H9 (cell line): Measurements from ENCODE around the gene MXI1. TPM values are rescaled to one million over a fixed set of nuclear protein-coding genes. Genes with fewer than 3 reads are reported as not detected.

ENCODE experiments used
- DNase-seq: peaks from one replicate; pipeline ENCODE4 v3.0.0-alpha.2; 2017
- H2AFZ ChIP-seq: one replicate; pipeline ENCODE4 v1.6.1; 2013; ENCODE audit warnings: mild to moderate bottlenecking, low read length, control low read depth, moderate library complexity
- H2AK5ac ChIP-seq: 2 replicates; pipeline ENCODE4 v1.6.1; 2013; ENCODE audit warnings: low read length, control low read depth, mixed read lengths; ENCODE audit not compliant: insufficient read length
- H2BK120ac ChIP-seq: one replicate; pipeline ENCODE4 v1.6.1; 2013; ENCODE audit warnings: low read depth, mild to moderate bottlenecking, low read length, control low read depth, inconsistent platforms; ENCODE audit not compliant: poor library complexity, severe bottlenecking
- H2BK12ac ChIP-seq: 2 replicates; pipeline ENCODE4 v1.6.1; 2013; ENCODE audit warnings: low read length, control low read depth, mixed read lengths, low read depth; ENCODE audit not compliant: insufficient read length
- H2BK15ac ChIP-seq: 2 replicates; pipeline ENCODE4 v1.6.1; 2013; ENCODE audit warnings: low read depth, low read length, control low read depth
- H2BK20ac ChIP-seq: one replicate; pipeline ENCODE4 v1.6.1; 2013; ENCODE audit warnings: low read depth, mild to moderate bottlenecking, low read length, control low read depth, inconsistent platforms; ENCODE audit not compliant: poor library complexity, severe bottlenecking
- H2BK5ac ChIP-seq: 2 replicates; pipeline ENCODE4 v1.6.1; 2013; ENCODE audit warnings: low read length, control low read depth, mixed read lengths; ENCODE audit not compliant: insufficient read length
- H3K14ac ChIP-seq: 2 replicates; pipeline ENCODE4 v1.6.1; 2013; ENCODE audit warnings: low read length, control low read depth; ENCODE audit not compliant: insufficient read depth
- H3K18ac ChIP-seq: 2 replicates; pipeline ENCODE4 v1.6.1; 2013; ENCODE audit warnings: low read depth, mild to moderate bottlenecking, mixed read lengths, low read length, control low read depth; ENCODE audit not compliant: insufficient read length
- H3K23ac ChIP-seq: 2 replicates; pipeline ENCODE4 v1.6.1; 2013; ENCODE audit warnings: low read length, control low read depth, mixed read lengths, low read depth; ENCODE audit not compliant: insufficient read length
- H3K23me2 ChIP-seq: 2 replicates; pipeline ENCODE4 v1.6.1; 2013; ENCODE audit warnings: low read depth, mild to moderate bottlenecking, mixed read lengths, low read length, control low read depth; ENCODE audit not compliant: insufficient read length, poor library complexity, severe bottlenecking
- H3K27ac ChIP-seq: 2 replicates; pipeline ENCODE4 v1.5.1; 2013; ENCODE audit warnings: low read length, control low read depth, mixed read lengths, low read depth; ENCODE audit not compliant: insufficient read length
- H3K27me3 ChIP-seq: 2 replicates; pipeline ENCODE4 v1.6.1; 2013; ENCODE audit warnings: low read length, control low read depth, inconsistent platforms; ENCODE audit not compliant: insufficient read depth
- H3K4ac ChIP-seq: 2 replicates; pipeline ENCODE4 v1.6.1; 2013; ENCODE audit warnings: low read depth, mild to moderate bottlenecking, control low read depth, inconsistent platforms, low read length, moderate library complexity
- H3K4me1 ChIP-seq: 2 replicates; pipeline ENCODE4 v1.6.1; 2013; ENCODE audit warnings: low read length, control low read depth, inconsistent platforms; ENCODE audit not compliant: insufficient read depth
- H3K4me2 ChIP-seq: 2 replicates; pipeline ENCODE4 v1.6.1; 2013; ENCODE audit warnings: low read length, control low read depth, mixed read lengths; ENCODE audit not compliant: insufficient read length, insufficient read depth
- H3K56ac ChIP-seq: 2 replicates; pipeline ENCODE4 v1.6.1; 2013; ENCODE audit warnings: low read depth, mild to moderate bottlenecking, mixed read lengths, low read length, control low read depth; ENCODE audit not compliant: insufficient read length
- H3K79me1 ChIP-seq: 2 replicates; pipeline ENCODE4 v1.6.1; 2013; ENCODE audit warnings: low read depth, mild to moderate bottlenecking, moderate library complexity, low read length, control low read depth, inconsistent platforms; ENCODE audit not compliant: insufficient read depth, poor library complexity, severe bottlenecking
- H3K79me2 ChIP-seq: 2 replicates; pipeline ENCODE4 v1.6.1; 2013; ENCODE audit warnings: low read length, control low read depth, inconsistent platforms; ENCODE audit not compliant: insufficient read depth
- H3K9ac ChIP-seq: 2 replicates; pipeline ENCODE4 v1.6.1; 2013; ENCODE audit warnings: low read length, control low read depth, mixed read lengths; ENCODE audit not compliant: insufficient read length; ENCODE audit errors: extremely low read depth
- H3K9me3 ChIP-seq: one replicate; pipeline ENCODE4 v1.6.1; 2013; ENCODE audit warnings: low read depth, low read length, inconsistent platforms; ENCODE audit not compliant: control insufficient read depth
- H3T11ph ChIP-seq: one replicate; pipeline ENCODE4 v1.6.1; 2013; ENCODE audit warnings: mild to moderate bottlenecking, low read length, control low read depth, inconsistent platforms
- H4K20me1 ChIP-seq: one replicate; pipeline ENCODE4 v1.6.1; 2013; ENCODE audit not compliant: control insufficient read depth, insufficient read length, insufficient read depth
- H4K5ac ChIP-seq: 2 replicates; pipeline ENCODE4 v1.6.1; 2013; ENCODE audit warnings: low read depth, mild to moderate bottlenecking, mixed read lengths, low read length, control low read depth; ENCODE audit not compliant: insufficient read length
- H4K8ac ChIP-seq: replicated peaks from 2 replicates; pipeline ENCODE4 v1.6.1; 2013; ENCODE audit warnings: low read length, control low read depth, mixed read lengths, low read depth; ENCODE audit not compliant: insufficient read length
- H4K91ac ChIP-seq: 2 replicates; pipeline ENCODE4 v1.6.1; 2013; ENCODE audit warnings: low read depth, mild to moderate bottlenecking, moderate library complexity, mixed read lengths, low read length, control low read depth; ENCODE audit not compliant: insufficient read length
- H3K27ac Mint-ChIP-seq, 3 experiments: 2 replicates in 2 of 3; 3 replicates in 1 of 3; pipeline ENCODE4 v1.8.0; 2020 to 2021; ENCODE audit warnings: mixed read lengths in 3 of 3, mild to moderate bottlenecking in 1 of 3, moderate library complexity in 1 of 3
- H3K27me3 Mint-ChIP-seq: 2 replicates; pipeline ENCODE4 v1.8.0; 2021; ENCODE audit warnings: low read depth, mild to moderate bottlenecking, moderate library complexity, mixed read lengths
- H3K36me3 Mint-ChIP-seq, 3 experiments: 2 replicates in 2 of 3; 3 replicates in 1 of 3; pipeline ENCODE4 v1.8.0; 2020 to 2021; ENCODE audit warnings: low read depth in 3 of 3, mixed read lengths in 3 of 3; ENCODE audit not compliant: insufficient read depth in 1 of 3
- H3K4me1 Mint-ChIP-seq, 2 experiments: 2 replicates each; pipeline ENCODE4 v1.8.0; 2020; ENCODE audit warnings: mixed read lengths in 2 of 2
- H3K4me3 Mint-ChIP-seq, 2 experiments: 2 replicates in 1 of 2; 3 replicates in 1 of 2; pipeline ENCODE4 v1.8.0; 2020 to 2021; ENCODE audit warnings: mild to moderate bottlenecking in 2 of 2, mixed read lengths in 2 of 2, moderate library complexity in 1 of 2
- H3K9me3 Mint-ChIP-seq, 2 experiments: 2 replicates in 1 of 2; 3 replicates in 1 of 2; pipeline ENCODE4 v1.8.0; 2020; ENCODE audit warnings: mild to moderate bottlenecking in 2 of 2, mixed read lengths in 2 of 2, moderate library complexity in 1 of 2
- WGBS: extraction: QIAGEN DNeasy Blood & Tissue Kit; methylation state at CpG from one replicate; pipeline ENCODE4 v1.1.7; 2013; ENCODE audit warnings: missing lambda C conversion rate, low lambda C conversion rate, mixed read lengths; ENCODE audit not compliant: insufficient read length; ENCODE audit errors: extremely low coverage; 5-methylcytosine and 5-hydroxymethylcytosine counted together
- total RNA-seq: library from RNA; stranded (reverse); gene quantifications from 2 replicates; pipeline ENCODE4 v1.2.1, GENCODE V29; 2021
- TF ChIP-seq, protein P1 (sequence below): fragments of 200-600 bp; sonication (generic); conservative IDR thresholded peaks from 3 replicates; pipeline ENCODE4 v1.8.0; 2021; ENCODE audit warnings: antibody characterized with exemption, mild to moderate bottlenecking

The MXI1 gene
- total RNA-seq, 1 experiment from 2014 or later, result 5.6 TPM

DNA sequence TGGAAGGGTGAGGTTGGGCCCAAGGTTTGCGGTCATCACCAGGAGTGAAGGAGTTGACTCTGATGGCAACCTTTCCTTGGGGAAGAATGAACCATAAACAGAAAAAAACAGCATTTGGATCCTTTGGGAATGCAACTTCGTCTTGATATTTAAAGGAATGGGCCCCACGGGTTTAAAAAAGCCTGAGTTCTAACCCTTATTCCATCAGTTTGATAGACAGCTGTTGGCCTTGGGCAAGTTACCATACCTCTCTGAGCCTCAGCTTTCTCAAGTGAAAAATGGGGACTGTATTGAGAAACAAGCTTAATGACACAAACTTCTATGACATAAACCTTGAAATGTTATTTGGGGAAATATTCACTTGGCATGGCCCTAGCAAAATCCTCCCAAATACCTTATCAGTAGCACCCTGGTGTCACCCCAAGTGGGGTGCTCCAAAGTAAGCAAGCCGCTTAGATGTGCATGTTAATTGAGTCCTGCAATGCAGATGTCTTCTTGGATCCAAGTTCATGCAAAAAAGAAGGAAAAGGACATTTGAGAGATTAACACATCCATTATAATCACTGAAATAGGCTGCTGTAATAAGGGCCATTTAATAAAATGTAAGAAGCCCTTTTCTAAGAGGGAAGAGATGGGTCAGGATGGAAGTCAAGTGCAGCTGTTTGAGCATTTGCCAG is 13.8 kb downstream of the MXI1 start:
- no peaks in the 10 kb centered on the region for H4K20me1 ChIP-seq
- no peak overlapping the region for H3T11ph ChIP-seq
- no peak overlapping the region for H2BK12ac ChIP-seq
- H3K4me3 Mint-ChIP-seq, result peak overlapping the region; percentile 43 to 74; a peak in 4 of 5 replicates
- H2BK120ac ChIP-seq, result no peak overlapping the region
- H3K23me2 ChIP-seq, result peaks cover 3% of the 10 kb centered on the region
- no peak overlapping the region for H4K91ac ChIP-seq
- TF ChIP-seq, protein P1, sequence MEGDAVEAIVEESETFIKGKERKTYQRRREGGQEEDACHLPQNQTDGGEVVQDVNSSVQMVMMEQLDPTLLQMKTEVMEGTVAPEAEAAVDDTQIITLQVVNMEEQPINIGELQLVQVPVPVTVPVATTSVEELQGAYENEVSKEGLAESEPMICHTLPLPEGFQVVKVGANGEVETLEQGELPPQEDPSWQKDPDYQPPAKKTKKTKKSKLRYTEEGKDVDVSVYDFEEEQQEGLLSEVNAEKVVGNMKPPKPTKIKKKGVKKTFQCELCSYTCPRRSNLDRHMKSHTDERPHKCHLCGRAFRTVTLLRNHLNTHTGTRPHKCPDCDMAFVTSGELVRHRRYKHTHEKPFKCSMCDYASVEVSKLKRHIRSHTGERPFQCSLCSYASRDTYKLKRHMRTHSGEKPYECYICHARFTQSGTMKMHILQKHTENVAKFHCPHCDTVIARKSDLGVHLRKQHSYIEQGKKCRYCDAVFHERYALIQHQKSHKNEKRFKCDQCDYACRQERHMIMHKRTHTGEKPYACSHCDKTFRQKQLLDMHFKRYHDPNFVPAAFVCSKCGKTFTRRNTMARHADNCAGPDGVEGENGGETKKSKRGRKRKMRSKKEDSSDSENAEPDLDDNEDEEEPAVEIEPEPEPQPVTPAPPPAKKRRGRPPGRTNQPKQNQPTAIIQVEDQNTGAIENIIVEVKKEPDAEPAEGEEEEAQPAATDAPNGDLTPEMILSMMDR, result no peak
- no peak overlapping the region for H2AK5ac ChIP-seq
- H3K4me1 Mint-ChIP-seq, result peaks cover 33 to 51% of the 10 kb centered on the region in 2 experiments
- H3K27me3 Mint-ChIP-seq, result peaks cover 66% of the 10 kb centered on the region
- no peak overlapping the region for H3K9ac ChIP-seq
- no peaks in the 10 kb centered on the region for H3K9me3 Mint-ChIP-seq
- H4K8ac ChIP-seq, result no peak overlapping the region
- no peak overlapping the region for H3K18ac ChIP-seq
- DNase-seq, result no peak
- H4K5ac ChIP-seq, result no peak overlapping the region
- no peak overlapping the region for H3K4ac ChIP-seq
- H2BK5ac ChIP-seq, result no peak overlapping the region
- peaks cover 7% of the 10 kb centered on the region; the same call in 1 of the 2 replicates for H3K4me1 ChIP-seq
- peak overlapping the region; percentile 57 for H3K4me2 ChIP-seq
- no peak overlapping the region for H3K14ac ChIP-seq
- no peaks in the 10 kb centered on the region; a peak in 1 of 7 replicates for H3K36me3 Mint-ChIP-seq
- no peaks in the 10 kb centered on the region for H3K27me3 ChIP-seq
- no peak overlapping the region for H2AFZ ChIP-seq
- no peak overlapping the region for H2BK20ac ChIP-seq
- H3K79me1 ChIP-seq, result no peaks in the 10 kb centered on the region
- H3K79me2 ChIP-seq, result no peaks in the 10 kb centered on the region
- H3K23ac ChIP-seq, result no peak overlapping the region
- no peak overlapping the region; a peak in 1 of 7 replicates for H3K27ac Mint-ChIP-seq
- no peak overlapping the region for H3K56ac ChIP-seq
- H3K9me3 ChIP-seq, result no peaks in the 10 kb centered on the region
- no CpG with 5 or more reads among the region's 4 CpGs for WGBS
- H2BK15ac ChIP-seq, result no peak overlapping the region
- no peak overlapping the region for H3K27ac ChIP-seq
